HG02973 (cell line): Measurements from ENCODE around the gene TREH.
"Not testable (repeated sequence)": the region's sequence is repeated elsewhere in the genome, so short reads cannot be mapped to it uniquely, and the experiment has no call there.

Source experiments
- ATAC-seq: cut with Tn5 transposase; IDR thresholded peaks from one replicate; pipeline ENCODE4 v1.9.1; 2021; ENCODE audit warnings: moderate library complexity; ENCODE audit not compliant: unreplicated experiment

Gene TREH, protein sequence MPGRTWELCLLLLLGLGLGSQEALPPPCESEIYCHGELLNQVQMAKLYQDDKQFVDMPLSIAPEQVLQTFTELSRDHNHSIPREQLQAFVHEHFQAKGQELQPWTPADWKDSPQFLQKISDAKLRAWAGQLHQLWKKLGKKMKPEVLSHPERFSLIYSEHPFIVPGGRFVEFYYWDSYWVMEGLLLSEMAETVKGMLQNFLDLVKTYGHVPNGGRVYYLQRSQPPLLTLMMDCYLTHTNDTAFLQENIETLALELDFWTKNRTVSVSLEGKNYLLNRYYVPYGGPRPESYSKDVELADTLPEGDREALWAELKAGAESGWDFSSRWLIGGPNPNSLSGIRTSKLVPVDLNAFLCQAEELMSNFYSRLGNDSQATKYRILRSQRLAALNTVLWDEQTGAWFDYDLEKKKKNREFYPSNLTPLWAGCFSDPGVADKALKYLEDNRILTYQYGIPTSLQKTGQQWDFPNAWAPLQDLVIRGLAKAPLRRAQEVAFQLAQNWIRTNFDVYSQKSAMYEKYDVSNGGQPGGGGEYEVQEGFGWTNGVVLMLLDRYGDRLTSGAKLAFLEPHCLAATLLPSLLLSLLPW

GRCh38 chr11:118679483-118679882, at the start of gene TREH:
Gene TREH, minus strand, starts transcription at chr11:118679650. Its CDS starts 23 bp downstream, at chr11:118679627.
- no peak for ATAC-seq

DNA sequence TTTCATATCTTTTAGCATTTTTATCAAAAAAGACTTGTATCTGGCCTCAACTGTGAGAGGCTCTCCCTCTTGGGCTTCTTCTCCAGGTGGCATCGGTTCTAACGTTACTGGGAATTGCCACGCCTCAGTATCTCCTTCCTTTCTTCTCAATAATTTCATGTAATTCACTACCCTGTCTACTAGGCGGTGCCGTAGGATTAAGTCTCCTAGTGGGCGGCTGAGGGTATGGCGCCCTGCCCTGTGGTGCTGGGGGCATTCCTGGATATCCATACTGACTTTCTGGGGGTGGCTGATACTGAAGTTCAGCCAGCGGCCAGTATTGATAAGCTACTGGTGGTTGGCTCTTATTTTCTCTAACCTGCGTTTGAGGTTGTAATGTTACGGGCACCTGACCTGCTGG, 48.7 kb upstream of the TREH start:
- ATAC-seq: not testable (repeated sequence)

GRCh38 chr11:118727721-118728066, 48.2 kb upstream of the TREH start:
- not testable (repeated sequence) for ATAC-seq

- not testable (repeated sequence) for ATAC-seq
Observed at GRCh38 chr11:118727001-118727720, 47.7 kb upstream of the TREH start.

DNA sequence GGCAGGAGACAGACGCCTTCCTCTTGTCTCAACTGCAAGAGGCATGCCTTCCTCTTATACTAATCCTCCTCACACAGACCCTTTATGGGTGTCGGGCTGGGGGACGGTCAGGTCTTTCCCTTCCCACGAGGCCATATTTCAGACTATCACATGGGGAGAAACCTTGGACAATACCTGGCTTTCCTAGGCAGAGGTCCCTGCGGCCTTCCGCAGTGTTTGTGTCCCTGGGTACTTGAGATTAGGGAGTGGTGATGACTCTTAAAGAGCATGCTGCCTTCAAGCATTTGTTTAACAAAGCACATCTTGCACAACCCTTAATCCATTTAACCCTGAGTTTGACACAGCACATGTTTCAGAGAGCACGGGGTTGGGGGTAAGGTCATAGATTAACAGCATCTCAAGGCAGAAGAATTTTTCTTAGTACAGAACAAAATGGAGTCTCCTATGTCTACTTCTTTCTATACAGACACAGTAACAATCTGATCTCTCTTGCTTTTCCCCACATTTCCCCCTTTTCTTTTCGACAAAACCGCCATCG, 42.1 kb upstream of the TREH start:
- not testable (repeated sequence) for ATAC-seq

- ATAC-seq: not testable (repeated sequence)
Observed at GRCh38 chr11:118720740-118721139, 41.3 kb upstream of the TREH start.

DNA sequence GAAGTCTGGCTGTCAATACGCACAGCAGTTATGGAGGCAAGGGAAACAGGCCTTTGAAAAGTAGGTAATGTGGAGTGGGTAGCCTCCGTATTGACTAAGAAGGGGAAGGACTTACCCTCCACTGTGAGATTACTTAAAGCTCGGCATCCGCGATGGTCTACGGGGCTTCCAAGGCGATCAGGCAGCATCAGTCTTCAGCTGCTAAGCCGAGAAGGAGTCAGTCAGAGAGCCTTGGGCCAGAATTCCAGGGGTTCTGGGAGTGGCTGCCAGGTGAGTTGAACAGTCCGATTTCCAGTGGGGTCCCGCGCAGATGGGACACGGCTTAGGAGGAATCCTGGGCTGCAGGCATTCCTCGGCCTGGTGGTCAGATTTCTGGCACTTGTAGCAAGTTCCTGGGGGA, 40.6 kb upstream of the TREH start:
- not testable (repeated sequence) for ATAC-seq

GRCh38 chr11:118718562-118718961, 39.1 kb upstream of the TREH start:
- not testable (repeated sequence) for ATAC-seq

GRCh38 chr11:118717733-118718132, 38.3 kb upstream of the TREH start:
- ATAC-seq: not testable (repeated sequence)

DNA sequence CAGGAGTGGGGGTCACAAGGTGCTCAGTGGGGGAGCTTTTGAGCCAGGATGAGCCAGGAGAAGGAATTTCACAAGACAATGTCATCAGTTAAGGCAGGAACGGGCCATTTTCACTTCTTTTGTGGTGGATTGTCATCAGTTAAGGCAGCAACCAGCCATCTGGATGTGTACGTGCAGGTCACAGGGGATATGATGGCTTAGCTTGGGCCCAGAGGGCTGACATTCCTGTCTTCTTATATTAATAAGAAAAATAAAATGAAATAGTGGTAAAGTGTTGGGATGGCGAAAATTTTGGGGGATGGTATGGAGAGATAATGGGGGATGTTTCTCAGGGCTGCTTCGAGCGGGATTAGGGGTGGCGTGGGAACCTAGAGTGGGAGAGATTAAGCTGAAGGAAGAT, 37.8 kb upstream of the TREH start:
- ATAC-seq: not testable (repeated sequence)

DNA sequence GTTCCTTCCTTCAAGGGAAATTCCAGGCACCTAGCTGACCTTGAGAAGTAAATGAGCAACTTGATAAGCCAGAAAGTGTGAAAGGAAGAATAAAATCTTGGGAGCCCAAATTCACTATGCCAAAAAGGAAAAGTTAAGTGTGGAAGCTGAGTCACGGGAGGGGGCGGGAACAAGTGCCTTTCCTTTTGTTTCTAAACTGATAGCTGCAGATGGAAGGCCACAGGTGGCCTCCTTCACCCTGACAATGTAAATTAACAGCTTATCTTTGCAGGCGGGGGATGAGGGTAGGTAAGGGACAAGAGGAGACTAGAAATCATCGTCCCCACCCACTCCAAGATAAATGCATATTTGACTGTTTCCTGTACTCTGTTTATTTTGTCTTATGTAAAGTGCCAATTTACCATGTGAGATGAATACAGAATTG, 36.4 kb upstream of the TREH start:
- no peak for ATAC-seq

GRCh38 chr11:118715245-118715831, 35.9 kb upstream of the TREH start:
- no peak for ATAC-seq

- no peak for ATAC-seq
Observed at GRCh38 chr11:118714816-118715215, 35.4 kb upstream of the TREH start.

GRCh38 chr11:118714416-118714815, 35.0 kb upstream of the TREH start:
- not testable (repeated sequence) for ATAC-seq

- ATAC-seq: no peak
Observed at GRCh38 chr11:118708296-118708695, 28.8 kb upstream of the TREH start.

DNA sequence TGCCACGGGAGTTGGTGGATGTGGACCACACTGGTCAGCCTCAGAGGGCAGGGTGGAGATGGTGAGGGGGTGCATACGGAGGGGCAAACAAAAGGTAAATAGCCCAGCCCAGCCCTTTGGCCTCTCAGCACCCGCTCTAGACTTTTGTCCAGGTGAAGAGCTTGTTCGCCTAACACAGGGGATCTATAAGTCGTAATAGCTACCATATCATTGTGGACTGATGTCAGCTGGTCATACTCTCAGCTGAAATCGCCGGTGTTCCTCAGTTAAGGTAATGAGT, 27.0 kb upstream of the TREH start:
- no peak for ATAC-seq

- no peak for ATAC-seq
Observed at GRCh38 chr11:118705791-118706545, 26.5 kb upstream of the TREH start.

GRCh38 chr11:118705111-118705741, 25.8 kb upstream of the TREH start:
- ATAC-seq: no peak

- ATAC-seq: no peak
Observed at GRCh38 chr11:118703563-118704106, 24.2 kb upstream of the TREH start.
